Kidney capillary endothelial cell (primary cell): Measurements from ENCODE around the gene LDB3.

ENCODE experiments used
- DNase-seq: peaks from one replicate; pipeline ENCODE4 v3.0.0-alpha.2; 2018; ENCODE audit warnings: low spot score

The LDB3 gene

GRCh38 chr10:86651631-86652331 is 16.5 kb upstream of the LDB3 start:
- DNase-seq, result no peak

- no peak for DNase-seq
Observed at GRCh38 chr10:86652361-86653202, 15.7 kb upstream of the LDB3 start.

DNA sequence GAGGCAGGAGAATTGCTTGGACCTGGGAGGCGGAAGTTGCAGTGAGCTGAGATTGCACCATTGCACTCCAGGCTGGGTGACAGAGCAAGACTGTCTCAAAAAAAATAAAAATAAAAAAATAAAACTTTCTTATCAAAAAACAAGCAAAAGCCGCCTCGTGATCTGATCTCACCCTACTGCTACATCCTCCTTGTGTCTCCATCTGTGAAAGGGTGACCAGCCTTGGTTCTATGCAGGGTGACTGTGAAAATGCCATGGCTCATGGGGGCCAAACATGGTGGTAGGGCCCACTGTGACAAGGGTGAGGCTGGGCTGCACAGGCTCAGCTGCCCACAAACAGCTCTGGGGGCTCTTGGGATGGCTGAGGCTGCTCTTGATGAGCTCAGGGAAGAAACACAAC is 14.9 kb upstream of the LDB3 start:
- DNase-seq, result no peak

DNA sequence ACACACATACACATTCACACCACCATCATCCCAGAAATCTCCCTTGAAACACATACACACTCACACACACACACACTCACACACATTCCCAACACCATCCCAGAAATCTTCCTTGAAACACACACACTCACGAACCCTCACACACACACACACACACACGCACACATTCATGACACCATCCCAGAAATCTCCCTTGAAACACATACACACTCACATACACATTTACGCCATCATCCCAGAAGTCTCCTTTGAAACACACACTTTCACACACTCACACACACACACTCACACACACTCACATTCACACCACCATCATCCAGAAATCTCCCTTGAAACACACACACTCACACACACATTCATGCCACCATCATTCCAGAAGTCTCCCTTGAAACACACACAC is 14.3 kb upstream of the LDB3 start:
- no peak for DNase-seq

DNA sequence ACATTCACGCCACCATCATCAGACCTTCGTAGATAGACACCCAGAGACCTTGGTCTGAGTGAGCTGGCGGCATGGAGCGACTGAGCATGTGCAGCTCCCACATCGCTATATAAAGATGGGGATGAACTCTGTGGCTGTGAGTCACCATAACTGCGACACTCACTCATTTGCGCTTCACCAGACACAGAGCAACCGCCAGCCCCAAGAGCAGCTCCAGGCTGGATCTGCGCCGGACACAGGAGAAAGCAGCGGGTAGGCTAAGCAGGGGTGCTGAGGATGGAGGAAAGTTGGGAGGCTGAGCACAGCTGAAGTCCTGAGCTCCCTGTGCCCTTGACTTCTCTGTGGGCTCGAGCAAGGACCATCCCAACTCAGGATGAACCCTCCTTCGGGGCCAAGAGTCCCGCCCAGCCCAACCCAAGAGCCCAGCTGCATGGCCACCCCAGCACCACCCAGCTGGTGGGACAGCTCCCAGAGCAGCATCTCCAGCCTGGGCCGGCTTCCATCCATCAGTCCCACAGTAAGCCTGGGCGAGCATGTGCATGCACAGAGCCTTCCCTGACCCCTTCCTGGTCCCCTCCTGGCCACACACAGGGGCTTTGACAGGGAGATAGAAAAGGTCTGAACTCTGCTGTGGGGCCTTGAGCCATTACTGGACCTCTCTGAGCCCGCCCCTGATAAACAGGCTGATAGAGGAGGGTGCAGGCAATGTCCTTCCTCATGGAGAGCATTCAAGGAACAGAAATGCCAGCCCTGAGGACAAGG is 13.7 kb upstream of the LDB3 start, which contains the start of gene OPN4:
Gene OPN4 (plus strand): TSS at position 137 of the 762 bp plus-strand sequence. CDS start 237 bp downstream, at position 374.
- DNase-seq, result no peak

GRCh38 chr10:86655173-86655540 is 13.2 kb upstream of the LDB3 start:
- DNase-seq, result no peak

- no peak for DNase-seq
Observed at GRCh38 chr10:86655596-86655995, 12.7 kb upstream of the LDB3 start.

GRCh38 chr10:86657011-86657395 is 11.3 kb upstream of the LDB3 start:
- DNase-seq, result no peak

DNA sequence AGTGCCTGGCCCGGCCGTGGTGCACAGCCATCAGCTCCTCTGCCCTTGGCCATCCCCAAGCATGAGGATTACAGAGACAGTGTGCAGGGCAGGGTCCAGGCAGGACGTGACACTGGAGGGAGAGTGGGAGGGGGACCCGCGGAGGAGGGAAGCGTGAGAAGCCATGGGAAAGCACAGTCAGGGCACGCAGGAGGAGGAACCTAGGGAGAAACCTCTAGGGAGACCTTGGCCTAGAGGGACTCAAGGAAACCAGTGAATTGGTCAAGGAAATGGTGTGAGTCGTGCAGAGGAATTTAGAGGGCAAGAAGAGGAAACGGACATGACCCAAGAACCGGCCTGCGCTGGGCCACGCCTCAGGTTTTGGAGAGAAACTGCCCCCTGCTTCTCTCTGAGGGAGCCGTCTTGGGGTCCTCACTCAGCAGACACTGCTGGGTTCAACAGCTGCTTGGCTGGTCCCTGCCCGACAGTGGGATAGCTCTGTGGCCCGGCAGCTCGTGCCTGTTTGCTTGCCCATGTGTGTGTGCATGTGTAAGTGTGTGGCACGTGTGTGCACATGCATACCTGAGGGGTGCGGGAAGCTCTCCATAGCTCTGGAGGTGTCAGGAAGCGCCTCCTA is 10.8 kb upstream of the LDB3 start:
- no peak for DNase-seq

DNA sequence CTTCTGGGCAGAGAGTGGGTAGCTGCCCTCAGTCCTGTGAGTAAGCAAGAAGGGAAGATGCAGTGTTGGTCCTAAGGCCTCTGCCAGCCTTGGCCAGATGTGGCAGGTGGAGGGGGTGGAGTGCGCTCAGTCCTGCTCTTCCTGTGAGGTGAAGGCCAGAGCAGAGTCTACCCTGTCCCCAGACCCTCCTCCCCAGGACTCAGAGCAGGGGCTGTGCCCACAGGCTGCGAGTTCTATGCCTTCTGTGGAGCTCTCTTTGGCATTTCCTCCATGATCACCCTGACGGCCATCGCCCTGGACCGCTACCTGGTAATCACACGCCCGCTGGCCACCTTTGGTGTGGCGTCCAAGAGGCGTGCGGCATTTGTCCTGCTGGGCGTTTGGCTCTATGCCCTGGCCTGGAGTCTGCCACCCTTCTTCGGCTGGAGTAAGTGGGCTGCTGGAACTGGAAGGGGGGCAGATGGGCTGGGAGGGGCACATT is 10.0 kb upstream of the LDB3 start:
- no peak for DNase-seq

DNA sequence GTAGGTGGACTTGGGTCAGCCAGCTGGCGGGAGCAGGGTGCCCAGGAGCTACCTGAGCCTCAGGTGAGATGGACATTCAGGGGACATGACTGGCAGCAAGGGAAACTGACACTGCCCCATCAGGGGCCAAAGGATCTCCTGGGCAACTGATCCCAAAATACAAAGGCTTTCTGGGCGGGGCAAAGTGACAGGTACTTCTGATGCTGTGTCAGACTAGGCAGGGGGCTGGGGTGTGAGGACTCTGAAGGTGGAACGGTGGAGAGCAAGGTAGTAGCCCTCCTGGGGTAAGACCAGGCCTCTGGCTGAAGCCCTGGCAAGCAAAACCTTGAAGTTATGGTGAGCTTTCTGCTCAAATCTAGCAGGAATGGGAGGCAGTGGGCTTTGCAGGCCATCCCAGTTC is 9.6 kb upstream of the LDB3 start:
- no peak for DNase-seq

GRCh38 chr10:86659161-86659691 is 9.1 kb upstream of the LDB3 start:
- DNase-seq, result no peak

GRCh38 chr10:86659721-86660453 is 8.4 kb upstream of the LDB3 start:
- no peak for DNase-seq

- no peak for DNase-seq
Observed at GRCh38 chr10:86661161-86662025, 6.9 kb upstream of the LDB3 start.

DNA sequence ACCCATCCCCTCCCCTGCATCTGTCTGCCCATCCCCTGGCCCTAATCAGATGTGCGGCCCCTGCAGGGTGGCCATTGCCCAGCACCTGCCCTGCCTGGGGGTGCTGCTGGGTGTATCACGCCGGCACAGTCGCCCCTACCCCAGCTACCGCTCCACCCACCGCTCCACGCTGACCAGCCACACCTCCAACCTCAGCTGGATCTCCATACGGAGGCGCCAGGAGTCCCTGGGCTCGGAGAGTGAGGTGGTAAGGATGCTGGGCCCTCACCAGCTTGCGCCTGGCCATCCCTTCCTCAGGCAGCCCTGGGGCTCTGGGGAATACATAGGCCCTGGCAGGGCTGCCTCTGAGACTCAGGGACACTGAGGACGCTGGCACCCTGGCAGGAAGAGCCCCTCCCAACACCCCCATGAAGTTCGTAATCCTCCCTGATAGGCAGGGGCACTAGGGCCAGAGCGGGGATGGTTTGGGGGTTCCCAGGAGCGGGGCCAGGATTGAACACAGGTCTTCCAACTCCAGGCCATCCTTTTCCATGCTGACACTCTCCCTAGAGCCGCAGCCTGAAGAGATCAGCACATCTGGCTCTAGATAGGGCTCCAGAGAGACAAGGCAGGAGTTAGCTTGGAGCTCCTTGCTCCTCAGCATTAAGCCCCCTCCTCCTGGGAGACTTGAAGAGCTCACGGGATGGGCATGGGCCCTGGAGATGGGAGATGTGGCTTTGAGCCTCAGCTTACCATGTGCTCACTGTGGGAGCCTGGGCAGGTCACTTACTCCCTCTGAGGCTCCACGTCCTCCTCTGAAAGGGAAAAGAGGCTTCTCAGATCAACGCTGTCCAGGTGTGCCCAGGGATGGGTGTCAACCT is 5.9 kb upstream of the LDB3 start:
- no peak for DNase-seq

DNA sequence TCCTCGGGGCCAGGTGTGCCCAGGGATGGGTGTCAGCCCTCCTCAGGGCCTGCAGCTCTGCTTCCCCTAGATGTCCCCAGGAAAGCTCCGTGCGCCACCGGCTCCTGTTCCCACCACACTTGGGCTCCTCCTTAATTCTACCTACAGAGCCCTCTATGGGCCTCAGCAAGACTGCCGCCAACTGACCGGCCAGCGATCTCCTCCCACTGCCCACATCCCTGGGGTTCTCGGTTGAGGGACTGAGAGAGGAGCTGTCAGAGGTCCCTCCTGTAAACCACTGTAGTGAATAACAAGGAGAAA is 5.3 kb upstream of the LDB3 start:
- DNase-seq, result no peak

- DNase-seq, result no peak
Observed at GRCh38 chr10:86663576-86664339, 4.6 kb upstream of the LDB3 start.

DNA sequence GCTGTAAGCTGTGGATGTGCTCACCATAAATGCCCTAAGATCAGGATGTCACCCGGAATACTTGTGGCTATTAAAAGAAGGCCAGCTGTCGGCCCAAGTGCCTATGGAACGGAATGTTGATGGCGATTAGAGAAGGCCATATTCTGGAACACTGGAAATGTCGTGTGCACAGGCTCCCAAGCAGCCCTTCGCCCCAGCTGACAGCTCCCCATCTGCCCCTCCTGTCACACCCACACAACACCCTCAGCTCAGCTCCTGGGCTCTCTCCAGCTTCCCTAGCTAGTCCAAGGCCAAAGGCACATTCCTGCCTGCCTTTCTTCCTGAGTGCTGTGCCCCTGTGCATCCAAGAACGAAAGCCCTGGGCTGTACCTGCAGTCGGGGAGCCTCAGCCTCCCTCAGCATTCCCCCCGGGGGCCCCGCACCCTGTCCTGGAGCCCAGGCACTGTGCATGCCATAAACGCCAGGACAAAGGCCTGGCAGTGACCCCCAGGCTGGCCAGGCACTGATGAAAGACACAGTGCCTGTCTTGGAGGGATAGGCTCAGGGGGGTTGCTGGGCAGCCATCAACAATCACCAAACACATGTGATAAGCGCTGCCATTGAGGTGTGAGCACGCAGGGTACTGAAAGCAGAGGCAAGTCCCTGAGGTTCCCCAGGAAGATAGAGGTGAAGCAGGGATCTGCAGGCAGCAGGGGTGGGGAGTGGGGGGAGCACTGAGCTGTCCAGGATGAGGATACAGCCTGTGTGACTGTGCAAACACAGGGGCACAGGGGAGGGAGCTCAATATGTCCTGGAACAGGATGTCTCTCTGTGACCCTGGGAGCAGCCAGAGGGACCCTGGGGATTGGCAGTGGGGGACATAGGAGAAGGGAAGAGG is 3.7 kb upstream of the LDB3 start:
- DNase-seq, result no peak
